SK-N-SH (cell line): ENCODE data around the gene ADGRL3. TPM values are rescaled to one million over a fixed set of nuclear protein-coding genes. Genes with fewer than 3 reads are reported as not detected.

Experiments used
- CTCF ChIA-PET: fragments of 300-600, 350-600 bp; formaldehyde crosslinking; extraction: SDS; loops from one replicate; lab custom pipeline; 2021; lab: Yijun Ruan, JAX
- POLR2A ChIA-PET: fragments of 350-600 bp; sonication (Branson Sonifier 250); formaldehyde crosslinking; extraction: SDS; loops from one replicate; lab custom pipeline; 2020; ENCODE audit warnings: antibody characterized with exemption, inconsistent platforms; lab: Yijun Ruan, JAX
- DNase-seq: peaks from one replicate; pipeline ENCODE4 v3.0.0; 2012
- H2AFZ ChIP-seq: fragments of 200-600 bp; sonication (generic); 2 replicates; pipeline ENCODE4 v1.8.1; 2016; ENCODE audit warnings: antibody characterized with exemption, mild to moderate bottlenecking, low read depth
- H3F3A ChIP-seq: fragments of 200-600 bp; sonication (generic); replicated peaks from 2 replicates; pipeline ENCODE3; 2016; ENCODE audit warnings: antibody characterized with exemption, mild to moderate bottlenecking; ENCODE audit not compliant: insufficient read depth
- H3K27ac ChIP-seq, 2 experiments: fragments of 200-500 bp in 1 of 2; fragments of 200-600 bp in 1 of 2; sonication (Bioruptor generic) in 1 of 2; sonication (generic), shearing (Covaris generic) in 1 of 2; 2 replicates each; pipeline versions ENCODE4 v1.5.1 to v1.6.1; 2014 to 2016; ENCODE audit warnings: low read depth in 2 of 2, inconsistent platforms in 1 of 2, low read length in 1 of 2, mild to moderate bottlenecking in 1 of 2, mixed read lengths in 1 of 2
- H3K27me3 ChIP-seq: fragments of 200-600 bp; sonication (generic), shearing (Covaris generic); 2 replicates; pipeline ENCODE4 v1.6.1; 2016; ENCODE audit warnings: mixed run types; ENCODE audit not compliant: insufficient read depth
- H3K36me3 ChIP-seq, 2 experiments: fragments of 200-500 bp in 1 of 2; fragments of 200-600 bp in 1 of 2; sonication (Bioruptor generic) in 1 of 2; sonication (generic) in 1 of 2; replicated peaks in 1 of 2; 2 replicates each; pipeline versions ENCODE3 to v1.5.1; 2014 to 2016; ENCODE audit warnings: low read length in 1 of 2, mild to moderate bottlenecking in 1 of 2; ENCODE audit not compliant: insufficient read depth in 2 of 2, control insufficient read depth in 1 of 2
- H3K4me1 ChIP-seq, 2 experiments: fragments of 200-500 bp in 1 of 2; fragments of 200-600 bp in 1 of 2; sonication (Bioruptor generic) in 1 of 2; sonication (generic), shearing (Covaris generic) in 1 of 2; 2 replicates each; pipeline versions ENCODE4 v1.5.1 to v1.6.1; 2014 to 2016; ENCODE audit warnings: low read depth in 1 of 2, low read length in 1 of 2, mixed run types in 1 of 2; ENCODE audit not compliant: insufficient read depth in 2 of 2, control insufficient read depth in 1 of 2
- H3K4me2 ChIP-seq: fragments of 200-600 bp; sonication (generic), shearing (Covaris generic); 2 replicates; pipeline ENCODE4 v1.6.1; 2017; ENCODE audit warnings: mixed run types
- H3K4me3 ChIP-seq, 2 experiments: fragments of 200-500 bp in 1 of 2; fragments of 200-600 bp in 1 of 2; sonication (Bioruptor generic) in 1 of 2; sonication (generic), shearing (Covaris generic) in 1 of 2; 2 replicates each; pipeline versions ENCODE4 v1.5.1 to v1.8.1; 2014 to 2016; ENCODE audit warnings: low read depth in 2 of 2, inconsistent platforms in 1 of 2, low read length in 1 of 2, mild to moderate bottlenecking in 1 of 2, mixed read lengths in 1 of 2, moderate library complexity in 1 of 2
- H3K79me2 ChIP-seq: fragments of 200-600 bp; sonication (generic); 2 replicates; pipeline ENCODE4 v1.8.1; 2017; ENCODE audit warnings: mild to moderate bottlenecking; ENCODE audit not compliant: insufficient read depth
- H3K9ac ChIP-seq: fragments of 200-600 bp; sonication (generic); 2 replicates; pipeline ENCODE4 v1.6.1; 2017; ENCODE audit warnings: mixed run types
- H3K9me2 ChIP-seq: fragments of 200-600 bp; sonication (generic); 2 replicates; pipeline ENCODE4 v1.6.1; 2017; ENCODE audit warnings: mixed run types
- H3K9me3 ChIP-seq: fragments of 200-600 bp; sonication (generic); 2 replicates; pipeline ENCODE4 v1.6.1; 2017; ENCODE audit warnings: mixed run types, mild to moderate bottlenecking, moderate library complexity
- H4K20me1 ChIP-seq: fragments of 200-600 bp; sonication (generic); 2 replicates; pipeline ENCODE4 v1.6.1; 2017; ENCODE audit warnings: mild to moderate bottlenecking, mixed run types; ENCODE audit not compliant: insufficient read depth
- CHD2 ChIP-seq: fragments of 150-350 bp; IDR thresholded peaks from 2 replicates; pipeline ENCODE4 v1.6.1; 2018; ENCODE audit warnings: low read length; ENCODE audit not compliant: partially characterized antibody
- CTCF ChIP-seq: fragments of 200-600 bp; sonication (generic); IDR thresholded peaks from 2 replicates; pipeline ENCODE4 v1.6.1; 2017; ENCODE audit warnings: antibody characterized with exemption, mild to moderate bottlenecking, moderate library complexity
- EP300 ChIP-seq, 2 experiments: IDR thresholded peaks; 2 replicates each; pipeline versions ENCODE4 v1.4.0 to v1.6.1; 2012; ENCODE audit warnings: borderline replicate concordance in 1 of 2, low read depth in 1 of 2, low read length in 1 of 2
- FOXJ3 ChIP-seq: sonication (generic); formaldehyde crosslinking; IDR thresholded peaks from 2 replicates; pipeline ENCODE4 v1.5.1; 2020; ENCODE audit warnings: mild to moderate bottlenecking, missing genetic modification reagents
- GABPA ChIP-seq: IDR thresholded peaks from 2 replicates; pipeline ENCODE4 v1.4.0; 2012; ENCODE audit warnings: low read depth, mild to moderate bottlenecking
- GATA2 ChIP-seq: sonication (generic); formaldehyde crosslinking; IDR thresholded peaks from 2 replicates; pipeline ENCODE4 v1.5.0; 2020; ENCODE audit warnings: mild to moderate bottlenecking, missing genetic modification reagents
- IRF3 ChIP-seq: fragments of 150-350 bp; IDR thresholded peaks from 2 replicates; pipeline ENCODE4 v1.6.1; 2016; ENCODE audit warnings: mild to moderate bottlenecking, low read depth, low read length
- JUND ChIP-seq: IDR thresholded peaks from 2 replicates; pipeline ENCODE4 v1.4.0; 2012
- MEF2A ChIP-seq: IDR thresholded peaks from 2 replicates; pipeline ENCODE4 v1.4.0; 2012; ENCODE audit warnings: low read depth, borderline replicate concordance
- NFIC ChIP-seq: IDR thresholded peaks from 2 replicates; pipeline ENCODE4 v1.4.0; 2012; ENCODE audit warnings: borderline replicate concordance
- POLR2AphosphoS5 ChIP-seq: IDR thresholded peaks from 2 replicates; pipeline ENCODE4 v1.6.1; 2012; ENCODE audit warnings: low read depth, low read length
- REST ChIP-seq: IDR thresholded peaks from 2 replicates; pipeline ENCODE4 v1.6.1; 2012; ENCODE audit warnings: mild to moderate bottlenecking, low read depth, low read length, moderate library complexity
- RFX5 ChIP-seq: IDR thresholded peaks from 2 replicates; pipeline ENCODE4 v1.6.1; 2012; ENCODE audit warnings: mild to moderate bottlenecking, improper control_type of control experiment, low read length
- SIN3A ChIP-seq: IDR thresholded peaks from 2 replicates; pipeline ENCODE4 v1.6.1; 2012; ENCODE audit warnings: low read depth, mild to moderate bottlenecking, low read length, moderate library complexity, borderline replicate concordance
- SMC3 ChIP-seq: IDR thresholded peaks from 2 replicates; pipeline ENCODE4 v1.6.1; 2012; ENCODE audit warnings: low read depth, low read length, improper control_type of control experiment
- TAF1 ChIP-seq: IDR thresholded peaks from 2 replicates; pipeline ENCODE4 v1.6.1; 2012; ENCODE audit warnings: low read depth, mild to moderate bottlenecking, low read length, moderate library complexity, borderline replicate concordance
- TEAD4 ChIP-seq: IDR thresholded peaks from 2 replicates; pipeline ENCODE4 v1.4.0; 2012; ENCODE audit warnings: mild to moderate bottlenecking, borderline replicate concordance; ENCODE audit not compliant: insufficient read depth
- USF2 ChIP-seq: fragments of 150-350 bp; IDR thresholded peaks from 2 replicates; pipeline ENCODE4 v1.6.1; 2017; ENCODE audit warnings: antibody characterized with exemption, low read length, low read depth, borderline replicate concordance
- WGBS: methylation state at CpG from one replicate; pipeline ENCODE4 v1.1.6; 2017; ENCODE audit warnings: low lambda C conversion rate; 5-methylcytosine and 5-hydroxymethylcytosine counted together
- polyA plus RNA-seq, 3 experiments: library from polyadenylated mRNA; depleted of rRNA; stranded (reverse); fragments of >200 nt; gene quantifications; 2 replicates each; pipeline ENCODE4 v1.2.3, GENCODE V29; 2012

ADGRL3 gene
- polyA plus RNA-seq, 1 of the 3 experiments (the other 2 are of a cell fraction): 0.03 TPM

GRCh38 chr4:61273233-61273632, 73.1 kb downstream of the ADGRL3 start:
- H3K9me3 ChIP-seq: no peaks in the 10 kb centered on the region
- 48% methylated on average over 6 of the region's 6 CpGs for WGBS
- no peaks in the 10 kb centered on the region for H3K79me2 ChIP-seq
- TF ChIP-seq MEF2A (no peak), USF2 (no peak), FOXJ3 (no peak), POLR2AphosphoS5 (no peak), JUND (no peak), SIN3A (no peak), GATA2 (CRISPR knock-in tag) (no peak), IRF3 (no peak), NFIC (no peak), CTCF (no peak), REST (no peak), SMC3 (no peak), TEAD4 (no peak), TAF1 (no peak), GABPA (no peak), EP300 (IDR thresholded peaks at IDR 0.05; ENCODE audit: borderline replicate concordance in 1 of 2, low read depth in 1 of 2, low read length in 1 of 2) (no peak), RFX5 (no peak), CHD2 (no peak)
- TF ChIP-seq, all 33 proteins: peak for 0
- Histone ChIP-seq H3K9me2 (no peaks in the 10 kb centered on the region), H3K36me3 (no peaks in the 10 kb centered on the region), H2AFZ (no peak overlapping the region), H3F3A (no peaks in the 10 kb centered on the region), H3K9ac (no peak overlapping the region), H3K4me3 (no peak overlapping the region), H3K4me1 (no peaks in the 10 kb centered on the region; a peak in 1 of 4 replicates), H3K4me2 (no peak overlapping the region), H4K20me1 (no peaks in the 10 kb centered on the region), H3K27ac (no peak overlapping the region), H3K27me3 (no peaks in the 10 kb centered on the region)
- CTCF ChIA-PET: interaction anchor here (1.1 kb wide), 1 partner anchor 15 kb away, joined by 3 read pairs; no protein-coding TSS in a partner anchor
- POLR2A ChIA-PET: no interaction called here
- no peak for DNase-seq
